ENCODE measurements around the gene PRRC2B.

GRCh38 chr9:131495785-131496184 is 101.9 kb downstream of the PRRC2B start:
- TF ChIP-seq CTCF (IDR thresholded peaks at IDR 0.05) (no peak), POLR2AphosphoS5 (IDR thresholded peaks at IDR 0.05; ENCODE audit: low read depth, low read length) (no peak), REST (IDR thresholded peaks at IDR 0.05; ENCODE audit: insufficient read depth in 1 of 2, low read depth in 2 of 2, low read length in 1 of 2) (no peak)

All from Panc1 (cell line).